Activated T-helper 1 cell treated with anti-CD3 and anti-CD28 coated beads, Interleukin-12 subunit alpha, Interleukin-12 subunit beta, Interleukin-2, Interleukin-4 antibody, amounts not matched to agents 30 ng/mL and 10 ng/mL and 1 ng/mL, durations not matched to agents 14 hours and 24 hours and 36 hours (primary cell): ENCODE results near the gene DHRS1. TPM values are rescaled to one million over a fixed set of nuclear protein-coding genes. Genes with fewer than 3 reads are reported as not detected.
A peak's percentile ranks its signal among the peaks of the same experiment; 100 is the strongest.

Source experiments
- DNase-seq: peaks from one replicate; pipeline ENCODE4 v3.0.0; 2021; ENCODE audit warnings: low spot score
- H3K27ac Mint-ChIP-seq: one replicate; pipeline ENCODE4 v1.8.0; 2021; ENCODE audit warnings: mild to moderate bottlenecking, mixed read lengths
- H3K27me3 Mint-ChIP-seq: one replicate; pipeline ENCODE4 v1.8.0; 2022; ENCODE audit warnings: mild to moderate bottlenecking, moderate library complexity, mixed read lengths; ENCODE audit not compliant: insufficient read depth
- H3K36me3 Mint-ChIP-seq: one replicate; pipeline ENCODE4 v1.8.0; 2021; ENCODE audit warnings: low read depth, mixed read lengths
- H3K4me1 Mint-ChIP-seq: one replicate; pipeline ENCODE4 v1.8.0; 2021; ENCODE audit warnings: low read depth, mixed read lengths
- H3K4me3 Mint-ChIP-seq: one replicate; pipeline ENCODE4 v1.8.0; 2021; ENCODE audit warnings: mild to moderate bottlenecking, moderate library complexity, mixed read lengths
- H3K9me3 Mint-ChIP-seq: one replicate; pipeline ENCODE4 v1.8.0; 2021; ENCODE audit warnings: mixed read lengths
- intact Hi-C: fragments of 100-400 bp; cut with micrococcal nuclease; formaldehyde crosslinking; loops from one replicate; pipeline ENCODE4 v1.15.1; 2024
- total RNA-seq: library from RNA; stranded (reverse); gene quantifications from 2 replicates; pipeline ENCODE4 v1.2.3, GENCODE V29; 2022

The DHRS1 gene
- total RNA-seq, 1 donor from 2014 or later = 7.5 TPM

- peaks cover 44% of the 10 kb centered on the region for H3K4me1 Mint-ChIP-seq
- DNase-seq = peak; percentile 66
Observed at GRCh38 chr14:24296341-24297157, 3.0 kb downstream of the DHRS1 start.

GRCh38 chr14:24293525-24293924, 6.1 kb downstream of the DHRS1 start:
- intact Hi-C loops = no loop called here
- H3K27ac Mint-ChIP-seq = no peak overlapping the region
- H3K9me3 Mint-ChIP-seq = no peaks in the 10 kb centered on the region
- H3K4me1 Mint-ChIP-seq = peaks cover 40% of the 10 kb centered on the region
- H3K36me3 Mint-ChIP-seq = peaks cover 41% of the 10 kb centered on the region
- no peak for DNase-seq
- H3K4me3 Mint-ChIP-seq = no peak overlapping the region
- peaks cover 5% of the 10 kb centered on the region for H3K27me3 Mint-ChIP-seq

More at GRCh38 chr14:24296341-24297157, 3.0 kb downstream of the DHRS1 start:
- Mint-ChIP-seq H3K4me3 (no peak overlapping the region), H3K9me3 (no peaks in the 10 kb centered on the region), H3K36me3 (peaks cover 34% of the 10 kb centered on the region), H3K27ac (peak overlapping the region; percentile 83), H3K27me3 (peaks cover 3% of the 10 kb centered on the region)
- intact Hi-C loops = loop anchor here (1.0 kb wide), 6 partner anchors 7 to 282 kb away; partner anchors contain the start of genes GMPR2, MDP1 and NEDD8

GRCh38 chr14:24292118-24292807, 7.3 kb downstream of the DHRS1 start:
- H3K27me3 Mint-ChIP-seq = peaks cover 8% of the 10 kb centered on the region
- intact Hi-C loops = no loop called here
- no peak for DNase-seq
- peaks cover 41% of the 10 kb centered on the region for H3K4me1 Mint-ChIP-seq
- H3K27ac Mint-ChIP-seq = no peak overlapping the region
- no peak overlapping the region for H3K4me3 Mint-ChIP-seq
- no peaks in the 10 kb centered on the region for H3K9me3 Mint-ChIP-seq
- peaks cover 41% of the 10 kb centered on the region for H3K36me3 Mint-ChIP-seq

GRCh38 chr14:24291446-24292117, 8.0 kb downstream of the DHRS1 start:
- intact Hi-C loops = no loop called here
- H3K9me3 Mint-ChIP-seq = no peaks in the 10 kb centered on the region
- DNase-seq = no peak
- H3K36me3 Mint-ChIP-seq = peaks cover 39% of the 10 kb centered on the region
- peaks cover 34% of the 10 kb centered on the region for H3K4me1 Mint-ChIP-seq
- no peak overlapping the region for H3K27ac Mint-ChIP-seq
- peaks cover 10% of the 10 kb centered on the region for H3K27me3 Mint-ChIP-seq
- no peak overlapping the region for H3K4me3 Mint-ChIP-seq

GRCh38 chr14:24290746-24291145, 8.8 kb downstream of the DHRS1 start:
- no peak overlapping the region for H3K27ac Mint-ChIP-seq
- H3K27me3 Mint-ChIP-seq = peaks cover 13% of the 10 kb centered on the region
- H3K36me3 Mint-ChIP-seq = peaks cover 32% of the 10 kb centered on the region
- H3K4me1 Mint-ChIP-seq = peaks cover 26% of the 10 kb centered on the region
- intact Hi-C loops = no loop called here
- no peak overlapping the region for H3K4me3 Mint-ChIP-seq
- no peaks in the 10 kb centered on the region for H3K9me3 Mint-ChIP-seq
- DNase-seq = no peak

- H3K4me1 Mint-ChIP-seq = peaks cover 25% of the 10 kb centered on the region
- H3K27me3 Mint-ChIP-seq = peaks cover 14% of the 10 kb centered on the region
- intact Hi-C loops = loop anchor here (1.0 to 2.0 kb wide), 4 partner anchors 8 to 47 kb away; partner anchors contain the start of gene TINF2
- H3K9me3 Mint-ChIP-seq = no peaks in the 10 kb centered on the region
- H3K27ac Mint-ChIP-seq = no peak overlapping the region
- no peak overlapping the region for H3K4me3 Mint-ChIP-seq
- H3K36me3 Mint-ChIP-seq = peaks cover 26% of the 10 kb centered on the region
- DNase-seq = peak; percentile 44
Observed at GRCh38 chr14:24289649-24290280, 9.8 kb downstream of the DHRS1 start.

GRCh38 chr14:24286996-24287395, 12.6 kb downstream of the DHRS1 start:
- Mint-ChIP-seq H3K4me1 (peaks cover 25% of the 10 kb centered on the region), H3K9me3 (no peaks in the 10 kb centered on the region), H3K36me3 (peaks cover 13% of the 10 kb centered on the region), H3K27ac (no peak overlapping the region), H3K27me3 (peaks cover 16% of the 10 kb centered on the region), H3K4me3 (no peak overlapping the region)
- no peak for DNase-seq
- intact Hi-C loops = no loop called here

- peaks cover 2% of the 10 kb centered on the region for H3K36me3 Mint-ChIP-seq
- H3K4me3 Mint-ChIP-seq = no peak overlapping the region
- H3K27me3 Mint-ChIP-seq = peaks cover 14% of the 10 kb centered on the region
- H3K4me1 Mint-ChIP-seq = peaks cover 21% of the 10 kb centered on the region
- no peak for DNase-seq
- H3K27ac Mint-ChIP-seq = no peak overlapping the region
- intact Hi-C loops = no loop called here
- H3K9me3 Mint-ChIP-seq = no peaks in the 10 kb centered on the region
Observed at GRCh38 chr14:24285351-24285750, 14.2 kb downstream of the DHRS1 start.

GRCh38 chr14:24284501-24285035, 15.0 kb downstream of the DHRS1 start:
- H3K4me1 Mint-ChIP-seq = peaks cover 21% of the 10 kb centered on the region
- no peak overlapping the region for H3K27ac Mint-ChIP-seq
- peaks cover 14% of the 10 kb centered on the region for H3K27me3 Mint-ChIP-seq
- no peaks in the 10 kb centered on the region for H3K9me3 Mint-ChIP-seq
- intact Hi-C loops = no loop called here
- H3K4me3 Mint-ChIP-seq = no peak overlapping the region
- H3K36me3 Mint-ChIP-seq = no peaks in the 10 kb centered on the region
- no peak for DNase-seq

- Mint-ChIP-seq H3K9me3 (no peaks in the 10 kb centered on the region), H3K27me3 (peaks cover 14% of the 10 kb centered on the region), H3K36me3 (no peaks in the 10 kb centered on the region), H3K27ac (no peak overlapping the region), H3K4me3 (no peak overlapping the region), H3K4me1 (peaks cover 24% of the 10 kb centered on the region)
- DNase-seq = no peak
- intact Hi-C loops = no loop called here
Observed at GRCh38 chr14:24283796-24284460, 15.7 kb downstream of the DHRS1 start.

- Mint-ChIP-seq H3K27ac (no peak overlapping the region), H3K4me3 (no peak overlapping the region), H3K36me3 (peaks cover 6% of the 10 kb centered on the region), H3K9me3 (no peaks in the 10 kb centered on the region), H3K4me1 (peaks cover 32% of the 10 kb centered on the region), H3K27me3 (peaks cover 14% of the 10 kb centered on the region)
- DNase-seq = no peak
- intact Hi-C loops = no loop called here
Observed at GRCh38 chr14:24282736-24283135, 16.8 kb downstream of the DHRS1 start.

GRCh38 chr14:24281636-24282035, 17.9 kb downstream of the DHRS1 start:
- H3K27me3 Mint-ChIP-seq = peaks cover 10% of the 10 kb centered on the region
- DNase-seq = no peak
- no peaks in the 10 kb centered on the region for H3K9me3 Mint-ChIP-seq
- intact Hi-C loops = no loop called here
- H3K27ac Mint-ChIP-seq = no peak overlapping the region
- H3K4me1 Mint-ChIP-seq = peaks cover 30% of the 10 kb centered on the region
- peaks cover 6% of the 10 kb centered on the region for H3K36me3 Mint-ChIP-seq
- H3K4me3 Mint-ChIP-seq = no peak overlapping the region
